Measurements from ENCODE around the gene PKM.

PKM gene

GRCh38 chr15:72202302-72202701, 28.7 kb downstream of the PKM start:
- no peak for DNase-seq (ENCODE audit: low read depth)
- no peak for TF ChIP-seq CTCF (conservative IDR thresholded peaks at IDR 0.05; ENCODE audit: low read depth, low read length)
- H3K4me3 ChIP-seq (ENCODE audit: low read depth, low read length) = no peak overlapping the region

GRCh38 chr15:72201391-72201921, 29.5 kb downstream of the PKM start:
- peak; percentile 43 for DNase-seq (ENCODE audit: low read depth)
- TF ChIP-seq CTCF (conservative IDR thresholded peaks at IDR 0.05; ENCODE audit: low read depth, low read length) = no peak
- H3K4me3 ChIP-seq (ENCODE audit: low read depth, low read length) = no peak overlapping the region

GRCh38 chr15:72200395-72201237, 30.4 kb downstream of the PKM start:
- no peak overlapping the region for H3K4me3 ChIP-seq (ENCODE audit: low read depth, low read length)
- DNase-seq (ENCODE audit: low read depth) = no peak
- no peak for TF ChIP-seq CTCF (conservative IDR thresholded peaks at IDR 0.05; ENCODE audit: low read depth, low read length)

GRCh38 chr15:72199721-72200212, 31.2 kb downstream of the PKM start:
- no peak overlapping the region for H3K4me3 ChIP-seq (ENCODE audit: low read depth, low read length)
- peak; percentile 81 for DNase-seq (ENCODE audit: low read depth)
- TF ChIP-seq CTCF (conservative IDR thresholded peaks at IDR 0.05; ENCODE audit: low read depth, low read length) = peak; percentile 94

- no peak for TF ChIP-seq CTCF (conservative IDR thresholded peaks at IDR 0.05; ENCODE audit: low read depth, low read length)
- no peak for DNase-seq (ENCODE audit: low read depth)
- no peak overlapping the region for H3K4me3 ChIP-seq (ENCODE audit: low read depth, low read length)
These were observed 31.8 kb downstream of the PKM start for GRCh38 chr15:72199205-72199515.

- no peak overlapping the region for H3K4me3 ChIP-seq (ENCODE audit: low read depth, low read length)
- no peak for DNase-seq (ENCODE audit: low read depth)
- no peak for TF ChIP-seq CTCF (conservative IDR thresholded peaks at IDR 0.05; ENCODE audit: low read depth, low read length)
These were observed 32.4 kb downstream of the PKM start for GRCh38 chr15:72198356-72199204.
